ENCODE results near the gene HK2. TPM values are rescaled to one million over a fixed set of nuclear protein-coding genes. Genes with fewer than 3 reads are reported as not detected.
"Not testable (repeated sequence)": the region's sequence is repeated elsewhere in the genome, so short reads cannot be mapped to it uniquely, and the experiment has no call there.

Gene HK2
- total RNA-seq: 1 to 10 TPM; 3.4 to 8.1 TPM

- Histone ChIP-seq H3K4me1 (peaks cover 0 to 36% of the 10 kb centered on the region in 2 donors), H3K27ac (peak within 1 kb of the TSS; percentile 16 to 79), H3K36me3 (no peaks in the 10 kb centered on the region), H3K9me3 (no peaks in the 10 kb centered on the region), H3K4me3 (peak within 1 kb of the TSS; percentile 46 to 68), H3K27me3 (no peaks in the 10 kb centered on the region)
- DNase-seq (ENCODE audit: low spot score): peak; percentile 83
- no peak for TF ChIP-seq CTCF (IDR thresholded peaks at IDR 0.05)
These were observed at the start of gene HK2 for GRCh38 chr2:74833418-74834233. HK2 (plus strand) TSS chr2:74834127; CDS start chr2:74834581, 454 bp downstream.

- H3K27ac ChIP-seq: no peak overlapping the region
- H3K9me3 ChIP-seq: peaks cover 0 to 8% of the 10 kb centered on the region in 2 donors
- H3K36me3 ChIP-seq: no peaks in the 10 kb centered on the region
- H3K4me3 ChIP-seq: no peak overlapping the region
- no peaks in the 10 kb centered on the region for H3K27me3 ChIP-seq
- no peak for DNase-seq (ENCODE audit: low spot score)
- no peak for TF ChIP-seq CTCF (IDR thresholded peaks at IDR 0.05)
- H3K4me1 ChIP-seq: no peaks in the 10 kb centered on the region
These were observed 44.7 kb upstream of the HK2 start for GRCh38 chr2:74789271-74789670.

- H3K27me3 ChIP-seq: no peaks in the 10 kb centered on the region
- no peaks in the 10 kb centered on the region for H3K4me1 ChIP-seq
- TF ChIP-seq CTCF (IDR thresholded peaks at IDR 0.05): no peak
- H3K27ac ChIP-seq: no peak overlapping the region
- DNase-seq (ENCODE audit: low spot score): no peak
- H3K4me3 ChIP-seq: no peak overlapping the region
- H3K36me3 ChIP-seq: no peaks in the 10 kb centered on the region
- peaks cover 0 to 8% of the 10 kb centered on the region in 2 donors for H3K9me3 ChIP-seq
These were observed 41.6 kb upstream of the HK2 start for GRCh38 chr2:74792282-74792681.

- H3K36me3 ChIP-seq; H3K4me1 ChIP-seq; H3K27me3 ChIP-seq; H3K27ac ChIP-seq; DNase-seq (ENCODE audit: low spot score); H3K4me3 ChIP-seq; H3K9me3 ChIP-seq: not testable (repeated sequence)
These were observed 39.0 kb upstream of the HK2 start for GRCh38 chr2:74794878-74795277.

GRCh38 chr2:74806355-74806839 is 27.5 kb upstream of the HK2 start:
- no peak overlapping the region for H3K27ac ChIP-seq

More at GRCh38 chr2:74806355-74806839, 27.5 kb upstream of the HK2 start:
- H3K4me3 ChIP-seq: no peak overlapping the region
- no peaks in the 10 kb centered on the region for H3K27me3 ChIP-seq
- H3K4me1 ChIP-seq: no peaks in the 10 kb centered on the region
- no peaks in the 10 kb centered on the region for H3K9me3 ChIP-seq
- TF ChIP-seq CTCF (IDR thresholded peaks at IDR 0.05): no peak
- H3K36me3 ChIP-seq: no peaks in the 10 kb centered on the region
- no peak for DNase-seq (ENCODE audit: low spot score)

Data from right atrium auricular region (tissue), 2 donors.